ENCODE data around the gene IQGAP2.

DNA sequence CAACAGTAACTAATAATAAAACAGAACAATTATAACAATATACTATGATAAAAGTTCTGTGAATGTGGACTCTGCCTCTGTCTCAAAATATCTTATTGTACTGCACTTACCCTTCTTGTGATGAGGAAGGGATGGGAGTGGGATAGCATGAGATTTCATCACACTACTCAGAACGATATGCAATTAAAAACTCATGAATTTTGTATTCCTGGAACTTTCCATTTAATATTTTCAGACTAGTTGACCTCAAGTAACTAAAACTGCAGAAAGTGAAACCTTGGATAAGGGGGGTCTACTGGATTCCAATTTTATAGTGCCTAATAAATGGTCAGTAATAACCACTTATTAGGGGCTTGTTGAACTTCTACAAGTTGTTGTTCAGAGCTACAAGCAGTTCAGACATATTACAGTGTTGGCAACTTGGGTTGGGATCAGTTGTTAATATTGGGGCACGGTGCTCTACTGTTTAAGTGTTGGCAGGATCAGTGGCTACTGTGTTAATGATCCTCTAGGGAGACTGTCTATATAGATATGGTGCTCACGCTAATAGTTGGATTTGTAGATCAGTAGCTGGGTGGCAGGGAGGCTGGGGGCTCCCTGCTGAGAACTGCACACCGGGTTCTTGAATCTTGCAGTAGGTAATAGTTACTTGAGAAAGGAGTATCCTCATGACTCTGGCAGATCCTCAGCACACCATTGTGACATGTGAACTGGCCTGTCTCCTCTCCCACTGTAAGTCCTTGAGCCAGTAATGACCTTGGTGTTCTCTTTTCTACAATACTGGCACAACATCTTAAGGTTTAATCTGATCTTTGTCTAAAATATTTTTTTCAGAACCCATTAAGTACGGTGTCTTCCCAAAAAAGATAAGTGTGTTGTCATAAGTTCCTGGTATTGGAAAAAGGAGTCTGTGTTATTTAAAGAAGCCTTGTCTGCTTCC is 158.1 kb downstream of the IQGAP2 start:
- TF ChIP-seq, protein P1, sequence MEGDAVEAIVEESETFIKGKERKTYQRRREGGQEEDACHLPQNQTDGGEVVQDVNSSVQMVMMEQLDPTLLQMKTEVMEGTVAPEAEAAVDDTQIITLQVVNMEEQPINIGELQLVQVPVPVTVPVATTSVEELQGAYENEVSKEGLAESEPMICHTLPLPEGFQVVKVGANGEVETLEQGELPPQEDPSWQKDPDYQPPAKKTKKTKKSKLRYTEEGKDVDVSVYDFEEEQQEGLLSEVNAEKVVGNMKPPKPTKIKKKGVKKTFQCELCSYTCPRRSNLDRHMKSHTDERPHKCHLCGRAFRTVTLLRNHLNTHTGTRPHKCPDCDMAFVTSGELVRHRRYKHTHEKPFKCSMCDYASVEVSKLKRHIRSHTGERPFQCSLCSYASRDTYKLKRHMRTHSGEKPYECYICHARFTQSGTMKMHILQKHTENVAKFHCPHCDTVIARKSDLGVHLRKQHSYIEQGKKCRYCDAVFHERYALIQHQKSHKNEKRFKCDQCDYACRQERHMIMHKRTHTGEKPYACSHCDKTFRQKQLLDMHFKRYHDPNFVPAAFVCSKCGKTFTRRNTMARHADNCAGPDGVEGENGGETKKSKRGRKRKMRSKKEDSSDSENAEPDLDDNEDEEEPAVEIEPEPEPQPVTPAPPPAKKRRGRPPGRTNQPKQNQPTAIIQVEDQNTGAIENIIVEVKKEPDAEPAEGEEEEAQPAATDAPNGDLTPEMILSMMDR (IDR thresholded peaks at IDR 0.05): no peak
- no peak for TF ChIP-seq POLR2AphosphoS5 (IDR thresholded peaks at IDR 0.05; ENCODE audit: low read depth, low read length)
